Subcutaneous abdominal adipose tissue (tissue), 5 donors: ENCODE data around the gene AVEN.

Source experiments
- H3K27ac ChIP-seq: one replicate; pipeline ENCODE4 v1.7.0; 2013; ENCODE audit warnings: low read depth, mild to moderate bottlenecking, inconsistent platforms, low read length, moderate library complexity
- H3K27me3 ChIP-seq, 5 donors: one replicate each; pipeline ENCODE4 v1.7.0; 2013; ENCODE audit warnings: low read length in 5 of 5, inconsistent platforms in 1 of 5; ENCODE audit not compliant: control insufficient read depth in 5 of 5, insufficient read depth in 4 of 5
- H3K36me3 ChIP-seq, 5 donors: one replicate each; pipeline ENCODE4 v1.7.0; 2013; ENCODE audit warnings: low read length in 5 of 5; ENCODE audit not compliant: control insufficient read depth in 5 of 5, insufficient read depth in 5 of 5
- H3K4me1 ChIP-seq, 5 donors: one replicate each; pipeline ENCODE4 v1.7.0; 2013; ENCODE audit warnings: low read length in 5 of 5, mild to moderate bottlenecking in 3 of 5, moderate library complexity in 1 of 5; ENCODE audit not compliant: control insufficient read depth in 5 of 5, insufficient read depth in 5 of 5
- H3K4me3 ChIP-seq, 5 donors: one replicate each; pipeline ENCODE4 v1.7.0; 2013; ENCODE audit warnings: low read length in 5 of 5, low read depth in 1 of 5
- H3K9ac ChIP-seq, 5 donors: one replicate each; pipeline ENCODE4 v1.7.0; 2013; ENCODE audit warnings: low read length in 5 of 5, mild to moderate bottlenecking in 4 of 5, moderate library complexity in 3 of 5
- H3K9me3 ChIP-seq, 5 donors: one replicate each; pipeline ENCODE4 v1.7.0; 2013; ENCODE audit warnings: low read length in 5 of 5; ENCODE audit not compliant: control insufficient read depth in 5 of 5
- donor health status: healthy.
- donor health status: healthy.
- donor health status: healthy.
- donor health status: healthy.
- donor health status: healthy.

Gene AVEN

GRCh38 chr15:33846862-33847261 lies 192.1 kb downstream of the AVEN start:
- H3K9me3 ChIP-seq = no peaks in the 10 kb centered on the region
- no peak overlapping the region for H3K27ac ChIP-seq
- H3K36me3 ChIP-seq = no peaks in the 10 kb centered on the region
- no peak overlapping the region for H3K4me3 ChIP-seq
- H3K9ac ChIP-seq = no peak overlapping the region
- H3K4me1 ChIP-seq = no peaks in the 10 kb centered on the region
- H3K27me3 ChIP-seq = peaks cover 0 to 7% (median 3%) of the 10 kb centered on the region in 5 donors

- peaks cover 0 to 7% (median 3%) of the 10 kb centered on the region in 5 donors for H3K27me3 ChIP-seq
- H3K36me3 ChIP-seq = no peaks in the 10 kb centered on the region
- no peak overlapping the region for H3K9ac ChIP-seq
- H3K4me1 ChIP-seq = no peaks in the 10 kb centered on the region
- no peak overlapping the region for H3K4me3 ChIP-seq
- H3K27ac ChIP-seq = no peak overlapping the region
- H3K9me3 ChIP-seq = no peaks in the 10 kb centered on the region
Measured at GRCh38 chr15:33846142-33846541, 192.9 kb downstream of the AVEN start.

- Histone ChIP-seq H3K36me3 (no peaks in the 10 kb centered on the region), H3K4me1 (no peaks in the 10 kb centered on the region), H3K27me3 (peaks cover 0 to 7% (median 3%) of the 10 kb centered on the region in 5 donors), H3K27ac (no peak overlapping the region), H3K9me3 (no peaks in the 10 kb centered on the region), H3K4me3 (no peak overlapping the region), H3K9ac (no peak overlapping the region)
Measured at GRCh38 chr15:33844597-33844996, 194.4 kb downstream of the AVEN start.

GRCh38 chr15:33844186-33844585 lies 194.8 kb downstream of the AVEN start:
- no peak overlapping the region for H3K27ac ChIP-seq
- no peak overlapping the region for H3K4me3 ChIP-seq
- no peaks in the 10 kb centered on the region for H3K9me3 ChIP-seq
- H3K27me3 ChIP-seq = peaks cover 0 to 7% (median 3%) of the 10 kb centered on the region in 5 donors
- no peak overlapping the region for H3K9ac ChIP-seq
- no peaks in the 10 kb centered on the region for H3K36me3 ChIP-seq
- H3K4me1 ChIP-seq = no peaks in the 10 kb centered on the region

- H3K27ac ChIP-seq = no peak overlapping the region
- H3K36me3 ChIP-seq = no peaks in the 10 kb centered on the region
- no peaks in the 10 kb centered on the region for H3K4me1 ChIP-seq
- no peak overlapping the region for H3K4me3 ChIP-seq
- no peak overlapping the region for H3K9ac ChIP-seq
- H3K9me3 ChIP-seq = no peaks in the 10 kb centered on the region
- H3K27me3 ChIP-seq = peaks cover 0 to 4% (median 0%) of the 10 kb centered on the region in 5 donors
Measured at GRCh38 chr15:33840615-33841014, 198.4 kb downstream of the AVEN start.

GRCh38 chr15:33839540-33839939 lies 199.5 kb downstream of the AVEN start:
- no peaks in the 10 kb centered on the region for H3K36me3 ChIP-seq
- peaks cover 0 to 4% (median 0%) of the 10 kb centered on the region in 5 donors for H3K27me3 ChIP-seq
- no peak overlapping the region for H3K9ac ChIP-seq
- H3K4me1 ChIP-seq = no peaks in the 10 kb centered on the region
- no peaks in the 10 kb centered on the region for H3K9me3 ChIP-seq
- H3K4me3 ChIP-seq = no peak overlapping the region
- H3K27ac ChIP-seq = no peak overlapping the region

- Histone ChIP-seq H3K9ac (no peak overlapping the region), H3K36me3 (no peaks in the 10 kb centered on the region), H3K4me1 (no peaks in the 10 kb centered on the region), H3K4me3 (no peak overlapping the region), H3K9me3 (no peaks in the 10 kb centered on the region), H3K27me3 (no peaks in the 10 kb centered on the region), H3K27ac (no peak overlapping the region)
Measured at GRCh38 chr15:33837294-33837693, 201.7 kb downstream of the AVEN start.

GRCh38 chr15:33834892-33835743 lies 203.9 kb downstream of the AVEN start:
- H3K27ac ChIP-seq = no peak overlapping the region
- H3K36me3 ChIP-seq = no peaks in the 10 kb centered on the region
- H3K4me3 ChIP-seq = no peak overlapping the region
- no peak overlapping the region for H3K9ac ChIP-seq
- no peaks in the 10 kb centered on the region for H3K27me3 ChIP-seq
- H3K4me1 ChIP-seq = no peaks in the 10 kb centered on the region
- H3K9me3 ChIP-seq = peaks cover 0 to under 1% (median 0%) of the 10 kb centered on the region in 5 donors

- Histone ChIP-seq H3K27ac (no peak overlapping the region), H3K36me3 (no peaks in the 10 kb centered on the region), H3K9ac (no peak overlapping the region), H3K4me1 (no peaks in the 10 kb centered on the region), H3K27me3 (no peaks in the 10 kb centered on the region), H3K9me3 (peaks cover 0 to 15% (median 5%) of the 10 kb centered on the region in 5 donors), H3K4me3 (no peak overlapping the region)
Measured at GRCh38 chr15:33831646-33832045, 207.4 kb downstream of the AVEN start.

GRCh38 chr15:33830351-33830750 lies 208.7 kb downstream of the AVEN start:
- Histone ChIP-seq H3K27me3 (no peaks in the 10 kb centered on the region), H3K36me3 (no peaks in the 10 kb centered on the region), H3K9me3 (peaks cover 0 to 15% (median 5%) of the 10 kb centered on the region in 5 donors)

More at GRCh38 chr15:33830351-33830750, 208.7 kb downstream of the AVEN start:
- no peak overlapping the region for H3K27ac ChIP-seq
- no peak overlapping the region for H3K9ac ChIP-seq
- H3K4me1 ChIP-seq = no peaks in the 10 kb centered on the region
- no peak overlapping the region for H3K4me3 ChIP-seq
